OCI-LY7 (cell line): ENCODE results near the gene IRX1.

Experiments
- EZH2phosphoT487 ChIP-seq: fragments of 200-600 bp; sonication (generic); IDR thresholded peaks from 2 replicates; pipeline ENCODE4 v1.6.1; 2018; ENCODE audit warnings: low read depth, borderline replicate concordance, mild to moderate bottlenecking, mixed run types, antibody characterized with exemption, low read length, moderate library complexity, mixed read lengths
- TF ChIP-seq, protein P1 (sequence below): fragments of 200-600 bp; sonication (generic); conservative IDR thresholded peaks from 2 replicates; pipeline ENCODE4 v1.5.1; 2014; ENCODE audit warnings: mild to moderate bottlenecking, antibody characterized with exemption, low read length, moderate library complexity, mixed read lengths

DNA sequence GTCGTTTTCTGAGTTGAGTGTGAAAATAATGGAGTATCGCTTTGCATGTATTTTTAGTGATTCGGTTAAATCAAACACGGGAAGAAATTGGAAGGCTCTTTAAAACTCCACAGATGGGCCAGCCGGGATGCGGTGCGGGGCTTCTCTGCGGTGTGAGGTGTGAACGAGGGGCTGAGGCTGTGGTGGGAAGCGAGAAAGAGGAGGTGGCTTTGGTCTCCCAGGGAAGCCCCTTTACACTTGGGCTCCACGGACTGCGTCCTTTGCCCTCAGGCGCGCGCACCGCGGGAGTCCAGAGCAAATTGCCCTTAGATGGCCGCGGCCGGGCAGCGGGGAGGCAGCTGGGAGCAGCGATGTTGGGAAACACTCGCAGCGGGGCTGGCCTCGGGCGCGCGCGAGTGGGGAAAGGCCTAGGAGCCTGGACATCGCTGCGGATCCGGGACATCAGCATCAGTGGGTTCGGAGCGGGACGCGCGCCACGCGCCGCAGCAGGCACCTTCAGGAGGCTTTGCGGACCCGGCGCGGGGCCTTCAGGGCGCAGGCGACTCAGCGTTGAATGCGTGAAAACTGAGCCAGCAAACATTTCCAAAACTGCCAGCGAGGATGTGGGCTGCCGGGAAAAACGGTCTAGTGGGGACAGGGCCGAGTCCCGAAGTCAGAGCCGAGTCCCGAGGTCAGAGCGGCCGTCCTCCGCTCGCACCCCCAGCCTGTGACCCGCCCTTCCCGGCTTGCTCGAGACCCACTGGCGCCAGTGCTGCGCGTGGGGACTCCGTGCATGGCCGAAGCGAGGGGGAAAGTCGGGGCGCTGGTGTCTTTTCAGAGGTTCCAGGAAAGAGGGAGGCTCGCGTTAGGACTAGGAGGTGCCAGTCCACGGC is 6.5 kb downstream of the IRX1 start:
- TF ChIP-seq, protein P1, sequence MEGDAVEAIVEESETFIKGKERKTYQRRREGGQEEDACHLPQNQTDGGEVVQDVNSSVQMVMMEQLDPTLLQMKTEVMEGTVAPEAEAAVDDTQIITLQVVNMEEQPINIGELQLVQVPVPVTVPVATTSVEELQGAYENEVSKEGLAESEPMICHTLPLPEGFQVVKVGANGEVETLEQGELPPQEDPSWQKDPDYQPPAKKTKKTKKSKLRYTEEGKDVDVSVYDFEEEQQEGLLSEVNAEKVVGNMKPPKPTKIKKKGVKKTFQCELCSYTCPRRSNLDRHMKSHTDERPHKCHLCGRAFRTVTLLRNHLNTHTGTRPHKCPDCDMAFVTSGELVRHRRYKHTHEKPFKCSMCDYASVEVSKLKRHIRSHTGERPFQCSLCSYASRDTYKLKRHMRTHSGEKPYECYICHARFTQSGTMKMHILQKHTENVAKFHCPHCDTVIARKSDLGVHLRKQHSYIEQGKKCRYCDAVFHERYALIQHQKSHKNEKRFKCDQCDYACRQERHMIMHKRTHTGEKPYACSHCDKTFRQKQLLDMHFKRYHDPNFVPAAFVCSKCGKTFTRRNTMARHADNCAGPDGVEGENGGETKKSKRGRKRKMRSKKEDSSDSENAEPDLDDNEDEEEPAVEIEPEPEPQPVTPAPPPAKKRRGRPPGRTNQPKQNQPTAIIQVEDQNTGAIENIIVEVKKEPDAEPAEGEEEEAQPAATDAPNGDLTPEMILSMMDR, result no peak
- no peak for TF ChIP-seq EZH2phosphoT487
